DOHH2 (cell line): ENCODE data around the gene KCTD12.

Source experiments
- H3F3A ChIP-seq: fragments of 200-600 bp; sonication (generic), shearing (Covaris generic); 2 replicates; pipeline ENCODE4 v1.6.0; 2016; ENCODE audit warnings: antibody characterized with exemption, mild to moderate bottlenecking; ENCODE audit not compliant: control insufficient read depth, insufficient read depth
- H3K27ac ChIP-seq: fragments of 200-600 bp; sonication (generic); 2 replicates; pipeline ENCODE4 v1.5.1; 2014; ENCODE audit warnings: low read depth, mild to moderate bottlenecking, low read length, moderate library complexity
- H3K27me3 ChIP-seq: fragments of 200-600 bp; sonication (generic); 2 replicates; pipeline ENCODE4 v1.6.1; 2014; ENCODE audit warnings: mild to moderate bottlenecking, low read length, mixed read lengths; ENCODE audit not compliant: control insufficient read depth
- H3K36me3 ChIP-seq: fragments of 200-600 bp; sonication (generic); 2 replicates; pipeline ENCODE4 v1.6.1; 2014; ENCODE audit warnings: mild to moderate bottlenecking, low read length, moderate library complexity, mixed read lengths; ENCODE audit not compliant: control insufficient read depth
- H3K4me1 ChIP-seq: fragments of 200-600 bp; sonication (generic); 2 replicates; pipeline ENCODE4 v1.6.1; 2014; ENCODE audit warnings: mild to moderate bottlenecking, low read length, mixed read lengths; ENCODE audit not compliant: control insufficient read depth
- H3K4me2 ChIP-seq: fragments of 200-600 bp; sonication (generic); 2 replicates; pipeline ENCODE4 v1.6.0; 2014; ENCODE audit warnings: mild to moderate bottlenecking, low read length, moderate library complexity
- H3K4me3 ChIP-seq: fragments of 200-600 bp; sonication (generic); 2 replicates; pipeline ENCODE4 v1.5.1; 2014; ENCODE audit warnings: mild to moderate bottlenecking, low read length, mixed read lengths
- H3K79me2 ChIP-seq: fragments of 200-600 bp; sonication (generic); 2 replicates; pipeline ENCODE4 v1.6.1; 2014; ENCODE audit warnings: mild to moderate bottlenecking, low read length, mixed read lengths; ENCODE audit not compliant: control insufficient read depth
- H3K9me2 ChIP-seq: fragments of 200-600 bp; sonication (generic); replicated peaks from 2 replicates; pipeline ENCODE4 v1.6.1; 2014; ENCODE audit warnings: mild to moderate bottlenecking, low read length, mixed read lengths; ENCODE audit not compliant: control insufficient read depth
- H3K9me3 ChIP-seq: fragments of 200-600 bp; sonication (generic); 2 replicates; pipeline ENCODE4 v1.6.1; 2014; ENCODE audit warnings: antibody characterized with exemption, low read length, mixed read lengths; ENCODE audit not compliant: control insufficient read depth, insufficient read depth
- H4K20me1 ChIP-seq: fragments of 200-600 bp; sonication (generic); 2 replicates; pipeline ENCODE4 v1.6.0; 2014; ENCODE audit warnings: low read depth, mild to moderate bottlenecking, antibody characterized with exemption, low read length, moderate library complexity; ENCODE audit not compliant: control insufficient read depth, insufficient read depth
- EZH2phosphoT487 ChIP-seq: fragments of 200-600 bp; sonication (generic); IDR thresholded peaks from 2 replicates; pipeline ENCODE4 v1.6.1; 2017; ENCODE audit warnings: borderline replicate concordance, mild to moderate bottlenecking, antibody characterized with exemption, low read length, moderate library complexity, mixed read lengths
- TF ChIP-seq, protein P1 (sequence below): fragments of 200-600 bp; sonication (generic); IDR thresholded peaks from one replicate; pipeline ENCODE4 v1.5.1; 2014; ENCODE audit warnings: antibody characterized with exemption, mild to moderate bottlenecking, low read depth, low read length; ENCODE audit not compliant: poor library complexity, severe bottlenecking

KCTD12 gene

GRCh38 chr13:76878043-76878442, 8.2 kb downstream of the KCTD12 start:
- no peaks in the 10 kb centered on the region for H3K9me2 ChIP-seq
- H4K20me1 ChIP-seq: no peaks in the 10 kb centered on the region
- no peaks in the 10 kb centered on the region for H3K36me3 ChIP-seq

DNA sequence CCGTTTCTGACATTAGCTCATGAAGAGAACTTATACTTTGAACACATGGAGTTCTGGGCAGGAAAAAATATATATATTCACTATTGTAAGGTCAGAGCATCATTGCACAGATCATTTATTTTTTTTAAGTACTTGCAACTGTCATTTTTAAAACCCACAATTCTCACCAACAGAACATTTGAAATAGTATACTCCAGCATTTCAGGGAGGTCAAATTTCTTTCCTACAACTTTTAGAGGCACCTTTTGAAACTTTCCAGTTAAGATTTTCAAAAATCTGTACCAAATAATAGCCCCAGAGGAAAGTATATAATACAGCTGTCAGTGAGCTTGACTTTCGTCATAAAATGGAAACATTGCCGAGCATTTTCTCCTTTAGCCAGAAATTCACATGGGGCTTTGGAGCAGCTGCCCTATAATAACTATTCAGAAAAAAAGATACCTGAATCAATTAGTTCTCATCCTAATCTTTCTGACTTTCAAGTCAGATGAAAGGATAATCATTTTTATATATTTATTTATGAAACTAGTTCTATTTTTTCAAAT, 10.9 kb downstream of the KCTD12 start:
- H3K9me3 ChIP-seq: no peaks in the 10 kb centered on the region
- H3K27me3 ChIP-seq: peaks cover 11% of the 10 kb centered on the region
- H3K9me2 ChIP-seq: no peaks in the 10 kb centered on the region
- no peaks in the 10 kb centered on the region for H3F3A ChIP-seq
- no peaks in the 10 kb centered on the region for H3K79me2 ChIP-seq
- no peaks in the 10 kb centered on the region for H4K20me1 ChIP-seq
- no peak overlapping the region for H3K4me2 ChIP-seq
- H3K36me3 ChIP-seq: no peaks in the 10 kb centered on the region
- 0 out of 2 replicates have a peak, but pooled peaks cover 7% of the 10 kb centered on the region for H3K4me1 ChIP-seq
- no peak overlapping the region for H3K4me3 ChIP-seq
- H3K27ac ChIP-seq: no peak overlapping the region
- TF ChIP-seq EZH2phosphoT487: no peak
- TF ChIP-seq, protein P1, sequence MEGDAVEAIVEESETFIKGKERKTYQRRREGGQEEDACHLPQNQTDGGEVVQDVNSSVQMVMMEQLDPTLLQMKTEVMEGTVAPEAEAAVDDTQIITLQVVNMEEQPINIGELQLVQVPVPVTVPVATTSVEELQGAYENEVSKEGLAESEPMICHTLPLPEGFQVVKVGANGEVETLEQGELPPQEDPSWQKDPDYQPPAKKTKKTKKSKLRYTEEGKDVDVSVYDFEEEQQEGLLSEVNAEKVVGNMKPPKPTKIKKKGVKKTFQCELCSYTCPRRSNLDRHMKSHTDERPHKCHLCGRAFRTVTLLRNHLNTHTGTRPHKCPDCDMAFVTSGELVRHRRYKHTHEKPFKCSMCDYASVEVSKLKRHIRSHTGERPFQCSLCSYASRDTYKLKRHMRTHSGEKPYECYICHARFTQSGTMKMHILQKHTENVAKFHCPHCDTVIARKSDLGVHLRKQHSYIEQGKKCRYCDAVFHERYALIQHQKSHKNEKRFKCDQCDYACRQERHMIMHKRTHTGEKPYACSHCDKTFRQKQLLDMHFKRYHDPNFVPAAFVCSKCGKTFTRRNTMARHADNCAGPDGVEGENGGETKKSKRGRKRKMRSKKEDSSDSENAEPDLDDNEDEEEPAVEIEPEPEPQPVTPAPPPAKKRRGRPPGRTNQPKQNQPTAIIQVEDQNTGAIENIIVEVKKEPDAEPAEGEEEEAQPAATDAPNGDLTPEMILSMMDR: no peak

More at GRCh38 chr13:76878043-76878442, 8.2 kb downstream of the KCTD12 start:
- no peak overlapping the region for H3K27ac ChIP-seq
- H3F3A ChIP-seq: no peaks in the 10 kb centered on the region
- H3K4me3 ChIP-seq: no peak overlapping the region
- TF ChIP-seq EZH2phosphoT487: no peak
- TF ChIP-seq, protein P1: no peak
- no peaks in the 10 kb centered on the region for H3K9me3 ChIP-seq
- peaks cover 12% of the 10 kb centered on the region for H3K27me3 ChIP-seq
- no peak overlapping the region for H3K4me2 ChIP-seq
- H3K79me2 ChIP-seq: no peaks in the 10 kb centered on the region
- H3K4me1 ChIP-seq: 0 out of 2 replicates have a peak, but pooled peaks cover 7% of the 10 kb centered on the region

DNA sequence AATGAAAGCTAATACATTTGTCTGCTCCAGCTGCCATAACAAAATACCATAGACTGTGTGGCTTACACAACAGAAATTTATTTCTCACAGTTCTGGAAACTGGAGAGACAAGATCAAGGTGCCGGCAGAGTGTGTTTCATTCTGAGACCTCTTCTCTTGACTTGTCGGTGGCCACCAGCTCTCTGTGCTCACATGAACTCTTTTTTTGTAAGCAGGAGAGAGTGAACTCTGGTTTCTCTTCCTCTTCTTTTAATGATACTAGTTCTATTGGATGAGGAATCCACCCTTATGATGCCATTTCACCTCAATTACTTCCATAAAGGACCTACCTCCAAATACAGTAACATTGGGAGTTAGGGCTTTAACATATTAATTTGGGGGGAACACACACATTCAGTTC, 11.7 kb downstream of the KCTD12 start:
- TF ChIP-seq, protein P1: no peak
- no peak for TF ChIP-seq EZH2phosphoT487

More for the DNA sequence above, 11.7 kb downstream of the KCTD12 start:
- H3K27me3 ChIP-seq: peaks cover 11% of the 10 kb centered on the region
- no peaks in the 10 kb centered on the region for H3K79me2 ChIP-seq
- no peaks in the 10 kb centered on the region for H3K9me2 ChIP-seq
- no peak overlapping the region for H3K4me3 ChIP-seq
- H3K36me3 ChIP-seq: no peaks in the 10 kb centered on the region
- H3F3A ChIP-seq: no peaks in the 10 kb centered on the region
- no peak overlapping the region for H3K4me2 ChIP-seq
- H3K4me1 ChIP-seq: 0 out of 2 replicates have a peak, but pooled peaks cover 4% of the 10 kb centered on the region
- H3K9me3 ChIP-seq: no peaks in the 10 kb centered on the region
- H3K27ac ChIP-seq: no peak overlapping the region
- no peaks in the 10 kb centered on the region for H4K20me1 ChIP-seq
